ENCODE measurements around the gene ACSL3.
"Not testable (repeated sequence)": the region's sequence is repeated elsewhere in the genome, so short reads cannot be mapped to it uniquely, and the experiment has no call there.

ACSL3 gene

DNA sequence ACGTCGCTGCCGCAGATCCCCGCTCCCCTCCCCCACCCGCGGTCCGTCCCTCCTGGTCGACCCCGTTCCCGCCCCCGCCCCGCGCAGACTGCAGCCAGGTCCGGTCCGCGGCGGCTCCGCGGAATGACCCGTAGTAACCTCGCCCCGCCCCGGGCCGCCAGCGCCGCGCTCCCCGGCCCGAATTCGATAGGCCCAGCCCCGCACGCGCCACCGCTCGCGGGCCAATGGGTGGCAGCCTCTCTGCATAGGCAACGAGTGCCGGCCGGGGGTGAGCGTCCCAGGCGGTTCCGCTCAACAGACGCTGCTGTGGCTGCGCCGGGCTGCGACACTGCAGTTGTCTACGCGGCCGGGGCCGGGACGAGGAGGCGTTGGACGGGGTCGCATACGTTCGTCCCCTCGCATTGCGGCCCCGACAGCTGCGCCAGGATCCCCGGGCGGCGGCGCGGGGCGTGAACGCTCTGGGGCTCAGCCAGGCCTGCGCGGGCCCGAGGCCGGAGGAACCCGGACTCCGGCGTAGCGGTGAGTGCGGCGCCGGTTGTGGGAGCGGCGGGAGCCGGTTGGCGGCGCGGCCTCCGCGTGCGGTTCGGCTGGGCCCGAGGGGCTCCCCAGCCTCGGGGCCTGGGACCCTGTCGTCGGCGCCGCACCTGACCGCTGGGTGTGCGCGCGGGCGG, at the start of gene ACSL3:
Gene ACSL3 (plus strand): TSS at position 297 of the 671 bp plus-strand sequence. CDS start 47,737 bp downstream, outside the sequence.
- DNase-seq, result peak; percentile 86 to 90

DNA sequence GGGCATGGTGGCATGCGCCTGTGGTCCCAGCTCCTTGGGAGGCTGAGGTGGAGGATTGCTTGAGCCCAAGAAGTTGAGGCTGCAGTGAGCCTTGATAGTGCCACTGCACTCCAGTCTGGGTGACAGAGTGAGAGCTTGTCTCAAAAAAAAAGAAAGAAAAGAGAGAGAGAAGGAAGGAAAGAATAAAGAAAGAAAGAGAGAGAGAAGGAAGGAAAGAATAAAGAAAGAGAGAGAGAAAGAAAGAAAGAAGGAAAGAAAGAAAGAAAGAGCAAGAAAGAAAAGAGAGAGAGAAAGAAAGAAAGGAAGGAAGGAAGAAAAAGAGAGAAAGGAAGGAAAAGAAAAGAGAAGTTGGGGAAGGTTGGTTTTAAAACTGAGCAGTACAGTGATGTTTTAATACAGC, 49.0 kb upstream of the ACSL3 start:
- DNase-seq, result no peak

DNA sequence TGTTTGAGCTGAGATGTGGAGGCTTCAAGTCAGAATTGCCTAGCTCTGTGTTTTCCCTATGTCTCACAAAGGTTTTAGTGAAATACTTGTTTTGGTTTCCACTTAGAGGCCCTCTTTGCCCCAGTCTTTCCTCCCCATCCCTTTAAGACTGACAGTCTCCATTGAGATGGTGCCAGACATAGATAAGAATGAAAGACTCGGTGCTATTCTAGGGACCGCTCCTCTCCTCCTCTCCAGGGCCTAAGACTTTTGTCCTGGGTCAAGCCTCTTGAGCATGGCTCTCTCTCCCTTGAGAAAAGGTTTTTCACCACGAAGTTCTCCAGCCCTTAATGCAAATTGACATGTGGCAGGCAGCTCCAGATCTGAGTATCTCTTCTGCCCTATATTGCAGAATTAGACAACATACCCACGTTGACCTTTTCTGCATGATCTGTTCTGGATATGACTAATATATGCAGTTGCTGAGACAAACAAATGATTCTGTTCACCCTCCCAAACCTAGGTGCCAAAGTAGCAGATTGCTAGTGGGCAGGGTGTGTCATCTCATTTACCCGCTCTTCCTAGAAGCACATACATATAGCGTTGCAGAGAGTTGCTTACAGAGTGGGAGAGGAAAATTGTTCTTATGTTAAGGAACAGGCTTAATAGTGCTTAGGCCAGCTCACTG, 47.5 kb upstream of the ACSL3 start:
- DNase-seq, result no peak

DNA sequence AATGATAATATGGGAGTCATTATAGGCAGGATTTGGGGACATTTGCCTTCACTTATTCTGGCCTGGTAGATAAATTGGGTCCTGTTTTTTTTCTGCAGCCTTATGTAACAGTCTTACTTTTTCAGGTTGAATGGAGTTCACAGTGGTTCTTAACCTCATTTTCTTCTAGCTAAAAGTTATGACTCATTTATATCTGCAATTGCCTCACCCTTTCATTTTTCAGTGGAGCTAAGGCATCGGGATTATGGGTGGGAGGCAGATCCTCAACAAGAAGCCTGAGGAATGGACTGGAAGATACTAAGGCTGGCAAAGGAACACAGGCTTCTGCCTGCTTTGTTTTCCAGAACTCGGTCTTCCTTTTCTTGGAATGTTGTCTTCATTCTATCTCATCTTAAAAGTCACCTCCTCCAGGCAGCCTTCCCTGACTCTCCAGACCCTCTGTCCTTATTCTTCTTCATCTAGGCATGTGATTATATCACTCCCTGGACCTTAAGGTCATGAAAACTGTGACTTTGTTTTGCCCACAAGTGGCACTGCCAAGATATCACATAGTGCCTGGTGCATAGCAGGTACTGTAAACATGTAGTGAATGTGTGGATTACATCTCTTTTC, 41.0 kb upstream of the ACSL3 start:
- no peak for DNase-seq

DNA sequence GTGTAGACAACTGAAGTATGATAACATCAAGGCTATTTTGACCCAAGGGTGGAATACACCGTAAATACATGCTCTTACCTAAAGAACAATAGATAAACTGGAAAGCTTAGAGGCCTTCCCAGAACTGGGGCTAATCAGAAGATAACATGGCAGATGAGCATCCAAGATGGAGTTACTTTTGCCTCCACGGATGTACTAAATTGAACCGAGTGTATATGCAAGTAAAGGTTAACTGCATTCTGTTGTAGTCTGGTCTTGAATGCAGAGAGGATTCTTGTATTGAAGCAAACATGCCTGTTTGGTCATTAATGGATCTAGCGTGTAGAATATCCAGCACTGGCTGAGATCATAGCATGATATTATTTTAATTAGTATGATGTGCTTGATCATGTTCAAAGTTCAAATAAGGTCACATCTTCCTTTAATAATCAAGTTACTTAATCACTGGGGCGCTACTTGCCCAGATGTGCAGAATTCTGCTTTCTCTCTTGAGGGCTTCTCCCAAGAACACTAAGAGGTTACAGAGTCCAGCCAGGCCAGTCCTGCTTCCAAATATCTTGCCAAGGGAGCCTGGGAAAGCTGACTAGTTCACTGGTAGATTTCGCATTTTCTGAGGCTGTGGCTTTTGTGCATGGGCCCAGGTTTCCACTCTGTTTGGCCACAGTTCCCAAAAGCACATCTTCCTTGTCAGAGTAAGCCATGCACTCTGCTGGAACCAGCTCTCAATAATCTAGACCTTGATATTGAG, 37.5 kb upstream of the ACSL3 start:
- DNase-seq, result no peak

DNA sequence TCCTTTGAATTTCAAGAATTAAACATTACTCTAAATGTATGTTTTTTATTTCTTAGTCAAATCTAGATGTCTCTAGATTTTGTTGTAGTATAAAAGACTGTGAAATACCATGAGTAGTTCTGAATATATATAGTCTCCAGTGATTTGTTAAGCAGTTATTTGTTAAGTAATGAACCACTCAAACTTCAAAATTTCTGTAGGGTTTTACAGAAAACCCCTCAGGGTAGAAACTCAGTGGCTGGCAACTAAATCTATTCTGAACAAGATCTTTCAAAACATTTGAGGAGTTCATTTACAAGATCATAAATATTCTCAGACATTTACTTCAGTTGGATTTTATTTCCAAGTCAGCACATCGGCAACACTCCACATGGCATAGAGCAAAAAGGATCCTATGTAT, 35.8 kb upstream of the ACSL3 start:
- no peak for DNase-seq

DNA sequence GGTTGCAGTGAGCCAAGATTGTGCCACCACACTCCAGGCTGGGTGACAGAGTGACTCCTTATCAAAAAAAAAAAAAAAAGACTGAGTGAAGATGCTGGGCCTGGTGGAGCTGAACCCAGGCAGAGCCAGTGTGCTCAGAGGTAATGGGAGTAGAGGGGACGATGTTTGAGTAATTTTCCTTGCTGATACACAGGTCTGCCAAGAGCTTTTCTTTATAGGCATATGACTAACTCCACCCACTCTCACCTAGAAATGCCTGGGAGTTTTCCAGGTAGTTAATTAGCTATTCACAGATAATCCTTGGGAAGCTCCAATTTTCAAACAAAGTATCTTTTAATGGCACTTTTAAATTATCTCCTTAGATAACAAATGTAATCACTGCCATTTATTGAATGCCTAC, 33.4 kb upstream of the ACSL3 start:
- no peak for DNase-seq

DNA sequence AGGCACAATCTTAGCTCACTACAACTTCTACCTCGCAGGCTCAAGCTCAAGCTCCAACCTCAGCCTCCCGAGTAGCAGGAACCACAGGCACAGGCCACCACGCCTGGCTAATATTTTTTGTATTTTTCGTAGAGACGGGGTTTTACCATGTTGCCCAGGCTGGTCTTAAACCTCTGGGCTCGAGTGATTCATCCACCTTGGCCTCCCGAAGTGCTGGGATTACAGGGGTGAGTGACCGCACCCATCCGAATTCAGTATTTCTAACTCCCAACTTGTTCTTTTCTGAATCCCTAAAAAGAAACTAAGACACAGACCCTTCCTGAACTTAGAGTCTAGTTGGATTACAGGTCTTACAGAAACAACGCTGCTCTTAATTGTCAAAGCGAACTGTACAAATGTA, 32.3 kb upstream of the ACSL3 start:
- DNase-seq, result no peak

DNA sequence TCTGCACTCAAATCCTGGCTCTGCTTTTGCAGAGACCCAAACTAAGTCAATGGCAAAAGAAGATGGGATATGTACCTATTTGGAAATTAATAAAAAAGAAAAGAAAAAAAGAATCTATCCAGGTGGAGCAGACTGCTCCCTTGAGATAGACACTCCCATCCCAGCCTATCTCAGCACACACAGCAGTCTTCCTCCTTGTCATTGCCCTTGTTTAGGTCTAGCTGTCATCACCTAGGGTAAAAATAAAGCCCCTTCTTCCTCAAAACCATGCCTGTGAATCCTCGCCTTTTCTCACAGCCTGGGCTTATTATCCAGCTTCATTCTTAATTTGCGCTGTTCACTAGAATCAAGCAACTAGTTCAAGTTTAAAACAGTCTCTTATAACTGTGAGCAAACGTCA, 30.7 kb upstream of the ACSL3 start:
- DNase-seq, result no peak

DNA sequence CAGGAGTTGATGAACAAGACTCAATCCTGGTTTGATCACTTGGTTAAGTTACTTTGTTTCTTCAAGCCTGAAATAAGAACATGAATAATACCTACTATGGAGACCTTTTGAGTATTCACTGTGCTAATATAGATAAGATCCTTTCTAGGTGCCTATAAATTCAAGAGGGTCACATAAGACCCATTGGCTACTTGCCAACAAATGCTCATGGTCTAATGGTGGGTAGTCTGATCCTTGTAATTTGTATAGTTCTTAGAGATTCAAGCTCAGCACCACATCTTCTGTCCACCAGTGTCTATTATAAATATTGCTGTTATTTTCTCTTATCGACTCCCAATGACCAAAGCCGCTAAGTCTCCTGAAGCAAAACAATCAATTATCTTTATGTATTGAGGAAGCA, 27.4 kb upstream of the ACSL3 start:
- no peak for DNase-seq

DNA sequence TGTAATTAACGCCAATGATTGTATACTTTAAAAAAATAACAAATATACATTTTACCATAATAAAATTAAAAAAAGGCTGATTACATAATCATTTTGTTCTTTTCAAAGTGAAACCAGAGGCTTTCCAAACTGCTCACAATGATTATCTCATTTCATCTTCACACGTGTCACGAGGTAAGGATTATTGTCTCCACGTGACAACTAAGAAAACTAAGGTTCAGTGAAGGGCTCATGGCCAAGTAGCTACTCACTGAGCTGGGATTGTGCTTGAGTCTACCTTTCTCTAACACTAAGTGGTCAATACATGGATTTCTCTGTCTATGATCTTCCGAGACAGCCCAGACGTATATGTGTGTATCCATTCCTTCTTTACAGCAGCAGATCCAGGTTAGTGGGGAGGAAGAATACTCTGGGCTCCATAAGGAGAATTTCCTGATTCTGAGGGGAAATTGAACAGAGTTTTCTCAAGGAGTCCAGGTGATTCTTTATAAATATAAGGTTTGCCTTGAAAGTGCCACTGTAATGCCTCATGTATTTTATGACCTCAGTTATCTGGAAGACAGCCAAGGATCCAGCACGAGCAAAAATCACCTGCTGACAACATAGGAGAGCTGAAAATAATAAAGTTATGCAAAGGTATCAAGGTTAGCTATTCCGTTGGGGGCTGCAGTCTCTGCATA, 25.6 kb upstream of the ACSL3 start:
- no peak for DNase-seq

DNA sequence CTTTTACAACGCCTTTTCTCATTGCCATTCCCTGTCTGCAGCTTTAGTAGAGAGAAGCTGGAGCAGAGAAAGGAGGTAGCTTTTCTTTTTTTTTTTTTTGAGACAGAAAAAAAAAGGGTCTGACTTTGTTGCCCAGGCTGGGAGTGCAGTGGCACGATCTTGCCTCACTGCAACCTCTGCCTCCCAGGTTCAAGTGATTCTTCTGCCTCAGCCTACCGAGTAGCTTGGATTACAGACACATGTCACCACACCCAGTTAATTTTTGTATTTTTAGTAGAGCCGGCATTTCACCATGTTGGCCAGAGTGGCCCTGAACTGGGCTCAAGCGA, 25.0 kb upstream of the ACSL3 start:
- no peak for DNase-seq

DNA sequence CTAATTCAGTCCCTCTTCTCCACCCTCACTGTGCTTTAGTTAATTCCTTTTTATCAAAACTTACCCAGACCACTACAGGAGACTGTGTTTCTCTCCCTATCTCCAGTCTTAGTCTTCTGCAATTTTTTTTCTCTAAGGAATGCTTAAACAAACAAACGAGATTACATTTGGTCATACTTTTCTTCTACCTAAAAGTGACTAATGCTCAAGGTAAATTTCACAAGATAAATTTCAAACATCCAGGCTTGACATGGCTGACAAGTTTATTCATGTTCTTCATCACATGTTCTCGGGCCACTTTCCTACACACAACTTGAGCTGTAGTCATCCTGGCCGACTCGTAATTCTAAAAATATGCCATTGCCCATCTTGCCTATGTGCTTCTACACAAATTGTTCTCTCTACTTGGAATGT, 23.2 kb upstream of the ACSL3 start:
- DNase-seq, result no peak

DNA sequence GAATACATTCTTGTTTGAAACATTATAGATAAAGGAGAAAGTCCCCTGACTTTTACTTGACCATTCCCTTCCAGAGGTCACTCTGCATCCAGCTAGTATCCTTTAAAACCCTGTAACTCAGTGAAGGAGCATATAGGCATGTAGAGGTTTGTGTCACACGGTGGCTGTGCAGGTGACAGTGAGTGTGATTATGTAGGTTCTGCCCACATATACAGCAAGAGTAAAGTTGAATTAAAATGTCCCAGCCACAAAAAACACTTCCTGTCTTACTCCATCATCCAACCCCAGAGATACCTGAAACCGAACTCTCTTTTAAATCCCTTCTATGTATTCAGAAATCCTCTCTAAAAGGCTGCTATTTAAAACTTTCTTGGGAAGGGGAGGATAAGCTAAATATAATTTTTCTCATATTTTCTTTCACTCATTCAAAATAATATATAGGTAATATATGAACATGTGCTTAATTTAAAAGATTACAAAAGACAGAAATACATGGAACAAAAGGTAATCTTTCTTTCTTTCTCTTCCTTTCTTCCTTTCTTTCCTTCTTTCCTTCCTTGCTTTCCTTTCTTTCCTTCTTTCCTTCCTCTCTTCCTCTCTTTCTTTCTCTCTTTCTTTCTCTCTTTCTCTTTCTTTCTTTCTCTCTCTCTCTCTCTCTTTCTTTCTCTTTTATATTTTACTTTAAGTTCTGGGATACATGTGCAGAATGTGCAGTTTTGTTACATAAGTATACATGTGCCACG, 20.6 kb upstream of the ACSL3 start:
- no peak for DNase-seq

DNA sequence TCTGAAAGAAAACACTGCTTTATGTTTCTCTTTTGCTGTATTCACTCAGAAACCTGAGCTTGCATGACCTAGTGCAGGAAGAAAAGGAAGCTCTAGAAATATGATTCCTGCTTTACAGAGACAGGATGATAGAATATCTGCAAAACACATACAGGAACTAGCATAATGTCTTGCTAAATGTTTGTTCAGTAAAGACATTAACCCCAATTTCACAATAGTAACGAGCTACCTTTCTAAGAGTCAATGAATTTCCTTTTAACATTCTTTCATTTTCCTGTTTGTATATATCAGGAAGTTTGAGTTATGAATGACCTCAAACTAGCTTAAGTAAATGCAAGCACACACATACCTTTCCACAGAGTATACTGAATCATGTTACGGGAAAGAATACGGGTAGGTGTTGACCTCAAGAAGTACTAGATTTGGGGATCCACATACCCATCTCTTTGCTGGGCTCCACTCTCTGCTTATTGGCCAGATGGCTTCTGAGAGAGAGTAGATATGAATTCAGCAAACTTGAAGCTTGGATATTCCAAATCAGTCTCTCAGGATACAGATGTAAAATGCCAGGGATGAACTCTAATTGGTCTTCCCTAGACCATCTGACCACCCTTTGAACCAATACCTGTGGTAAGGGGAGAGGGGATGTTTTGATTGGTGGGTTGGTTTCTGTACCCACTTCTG, 18.2 kb upstream of the ACSL3 start:
- DNase-seq, result no peak

DNA sequence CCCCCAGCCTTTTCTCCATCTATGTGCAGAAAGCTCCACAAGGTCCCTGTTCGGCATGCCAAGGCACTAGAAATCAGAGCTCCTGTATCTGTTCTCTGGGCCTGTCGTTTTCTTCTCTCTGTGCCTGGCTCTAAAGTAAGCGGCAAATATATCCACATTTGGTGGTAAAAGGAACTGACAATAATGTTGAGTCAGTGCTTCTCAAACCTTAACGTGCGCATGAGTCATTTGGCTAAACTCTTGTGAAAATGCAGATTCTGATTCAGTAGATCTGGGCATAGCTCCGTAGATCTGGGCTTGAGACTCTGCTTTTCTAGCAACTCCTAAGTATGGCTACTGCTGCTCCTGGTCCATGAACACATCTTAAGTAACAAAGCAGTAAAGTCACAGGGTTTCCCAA, 16.5 kb upstream of the ACSL3 start:
- DNase-seq, result no peak

DNA sequence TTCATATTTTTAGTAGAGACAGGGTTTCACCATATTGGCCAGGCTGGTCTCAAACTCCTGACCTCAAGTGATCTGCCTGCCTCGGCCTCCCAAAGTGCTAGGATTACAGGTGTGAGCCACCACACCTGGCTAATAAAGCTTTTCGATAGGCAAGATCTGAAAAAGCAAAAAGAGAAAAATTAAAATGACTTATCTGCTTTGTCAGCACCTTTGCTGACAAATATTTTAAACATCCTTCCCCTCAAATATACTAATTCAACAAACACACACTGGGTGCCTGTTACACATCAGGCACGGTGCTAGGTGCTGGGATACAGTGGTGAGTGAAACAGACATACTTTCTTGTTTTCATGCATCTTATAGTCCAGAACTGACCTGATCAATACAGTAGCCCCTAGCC, 15.5 kb upstream of the ACSL3 start:
- not testable (repeated sequence) for DNase-seq

DNA sequence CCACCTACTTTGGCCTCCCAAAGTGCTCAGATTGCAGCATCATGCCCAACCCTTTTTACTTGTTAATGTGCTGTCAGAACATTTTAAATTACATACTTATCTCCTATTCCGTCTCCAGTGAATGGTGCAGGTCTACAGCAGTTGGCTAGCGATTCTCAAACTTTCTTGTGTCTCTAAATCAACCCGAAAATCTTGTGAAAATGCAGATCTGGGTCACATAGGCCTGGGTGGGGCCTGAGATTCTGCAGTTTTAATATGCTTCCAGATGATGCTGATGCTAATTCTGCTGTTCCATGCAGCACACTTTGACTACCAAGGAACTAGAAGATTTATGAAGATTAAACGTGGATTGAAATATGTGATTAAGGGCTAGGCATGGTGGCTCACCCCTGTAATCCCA, 14.8 kb upstream of the ACSL3 start:
- DNase-seq, result no peak

DNA sequence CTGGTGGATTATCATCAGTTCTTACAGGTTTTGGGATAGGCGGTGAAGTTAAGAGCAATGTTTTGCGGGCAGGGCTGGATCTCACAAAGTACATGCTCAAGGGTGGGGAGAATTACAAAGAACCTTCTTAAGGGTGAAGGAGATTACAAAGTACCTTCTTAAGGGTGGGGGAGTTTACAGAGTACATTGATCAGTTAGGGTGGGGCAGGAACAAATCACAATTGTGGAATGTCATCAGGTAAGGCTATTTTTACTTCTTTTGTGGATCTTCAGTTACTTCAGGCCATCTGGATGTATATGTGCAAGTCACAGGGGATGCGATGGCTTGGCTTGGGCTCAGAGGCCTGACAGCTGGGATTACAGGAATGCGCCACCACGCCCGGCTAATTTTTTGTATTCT, 12.8 kb upstream of the ACSL3 start:
- not testable (repeated sequence) for DNase-seq

DNA sequence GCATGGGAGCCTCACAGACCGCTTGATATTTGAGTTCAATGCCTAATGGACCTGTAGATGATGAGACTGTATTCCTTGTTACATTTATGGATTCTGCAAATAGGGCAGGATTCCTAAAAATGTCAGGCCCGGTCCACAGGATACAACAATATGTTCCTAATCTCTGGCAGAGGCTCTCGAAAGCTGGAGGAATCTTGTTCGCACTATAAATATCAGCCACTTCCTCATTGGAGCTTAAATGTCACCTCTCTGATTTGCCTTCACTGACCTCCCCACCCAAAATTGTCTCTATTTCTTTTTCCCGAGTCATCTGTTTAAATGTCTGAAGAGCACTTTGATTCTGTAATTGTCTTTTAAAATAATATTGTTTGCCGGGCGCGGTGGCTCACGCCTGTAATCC, 12.0 kb upstream of the ACSL3 start:
- no peak for DNase-seq

DNA sequence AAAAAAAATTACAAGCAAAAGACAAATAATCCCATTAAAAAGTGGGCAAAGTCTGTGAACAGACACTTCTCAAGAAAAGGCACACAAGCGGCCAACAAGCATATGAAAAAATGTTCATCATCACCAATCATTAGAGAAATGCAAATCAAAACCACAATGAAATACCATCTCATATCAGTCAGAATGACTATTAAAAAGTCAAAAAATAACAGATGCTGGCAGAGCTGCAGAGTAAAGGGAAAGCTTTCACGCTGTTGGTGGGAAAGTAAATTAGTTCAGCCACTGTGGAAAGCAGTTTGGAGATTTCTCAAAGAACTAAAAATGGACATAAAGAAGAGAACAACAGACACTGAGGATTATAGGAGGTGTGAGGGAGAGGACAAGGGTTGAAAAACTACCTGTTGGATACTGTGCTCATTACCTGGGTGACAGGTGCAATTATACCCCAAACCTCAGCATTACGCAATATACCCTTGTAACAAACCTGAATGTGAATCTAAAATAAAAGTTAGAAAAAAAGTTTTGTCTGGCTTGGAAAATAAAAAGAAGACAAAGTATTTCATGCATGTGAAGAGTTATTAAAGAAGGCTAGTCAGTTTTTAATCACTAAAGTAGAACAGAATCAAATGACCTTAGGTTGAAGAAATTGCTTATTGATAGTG, 8.7 kb upstream of the ACSL3 start:
- DNase-seq, result no peak
